Measurements from ENCODE around the gene SRPK3.

The SRPK3 gene

GRCh38 chrX:153777261-153778090, 3.4 kb upstream of the SRPK3 start:
- DNase-seq (ENCODE audit: low read depth), result no peak
- no peak for TF ChIP-seq CTCF (IDR thresholded peaks at IDR 0.05; ENCODE audit: low read length, missing control alignments)
- no peak overlapping the region for H3K4me3 ChIP-seq (replicated peaks; ENCODE audit: low read depth, low read length)

- DNase-seq (ENCODE audit: low read depth), result no peak
- no peak overlapping the region for H3K4me3 ChIP-seq (replicated peaks; ENCODE audit: low read depth, low read length)
- TF ChIP-seq CTCF (IDR thresholded peaks at IDR 0.05; ENCODE audit: low read length, missing control alignments), result no peak
Measured at GRCh38 chrX:153778181-153778580, 2.7 kb upstream of the SRPK3 start.

GRCh38 chrX:153778684-153779101, 2.1 kb upstream of the SRPK3 start:
- no peak for TF ChIP-seq CTCF (IDR thresholded peaks at IDR 0.05; ENCODE audit: low read length, missing control alignments)
- no peak for DNase-seq (ENCODE audit: low read depth)
- H3K4me3 ChIP-seq (replicated peaks; ENCODE audit: low read depth, low read length), result no peak overlapping the region

GRCh38 chrX:153779891-153780677, 757 bp upstream of the SRPK3 start:
- H3K4me3 ChIP-seq (replicated peaks; ENCODE audit: low read depth, low read length), result no peak overlapping the region
- no peak for DNase-seq (ENCODE audit: low read depth)
- TF ChIP-seq CTCF (IDR thresholded peaks at IDR 0.05; ENCODE audit: low read length, missing control alignments), result no peak

GRCh38 chrX:153781428-153782047, 697 bp downstream of the SRPK3 start:
- TF ChIP-seq CTCF (IDR thresholded peaks at IDR 0.05; ENCODE audit: low read length, missing control alignments), result no peak
- DNase-seq (ENCODE audit: low read depth), result no peak
- no peak overlapping the region for H3K4me3 ChIP-seq (replicated peaks; ENCODE audit: low read depth, low read length)

- no peak overlapping the region for H3K4me3 ChIP-seq (replicated peaks; ENCODE audit: low read depth, low read length)
- TF ChIP-seq CTCF (IDR thresholded peaks at IDR 0.05; ENCODE audit: low read length, missing control alignments), result no peak
- DNase-seq (ENCODE audit: low read depth), result no peak
Measured at GRCh38 chrX:153782313-153782712, 1.5 kb downstream of the SRPK3 start.
